T-cell (primary cell): ENCODE data around the gene ANAPC4. TPM values are rescaled to one million over a fixed set of nuclear protein-coding genes. Genes with fewer than 3 reads are reported as not detected.

Experiments used
- ATAC-seq, 4 experiments: fragments of 200-7000 bp in 3 of 4; fragments of 150-1000 bp in 1 of 4; cut with Tn5 transposase; replicated peaks in 1 of 4; 1 replicate in 3 of 4; 2 replicates in 1 of 4; pipeline ENCODE4 v1.10.0; 2021; ENCODE audit warnings: moderate library complexity in 3 of 4, mild to moderate bottlenecking in 2 of 4, moderate number of reproducible peaks in 1 of 4
- CTCF ChIA-PET, 2 donors: fragments of 300-600 bp; sonication (Branson Sonifier 250); formaldehyde crosslinking; loops; one replicate each; lab custom pipeline; 2022; ENCODE audit warnings: antibody characterized with exemption in 2 of 2; lab: Charles Lee
- POLR2A ChIA-PET, 2 donors: fragments of 300-600 bp; sonication (Branson Sonifier 250); formaldehyde crosslinking; loops; one replicate each; lab custom pipeline; 2022; ENCODE audit warnings: antibody characterized with exemption in 2 of 2; lab: Charles Lee
- DNase-seq, 35 experiments: peaks; one replicate each; pipeline versions ENCODE4 v3.0.0 to v3.0.0-alpha.2; 2013 to 2023
- H3K27ac ChIP-seq: one replicate; pipeline ENCODE4 v1.5.1; 2013; ENCODE audit warnings: low read length
- H3K27me3 ChIP-seq, 2 experiments: replicated peaks in 1 of 2; 1 replicate in 1 of 2; 2 replicates in 1 of 2; pipeline versions ENCODE4 v1.6.1 to v1.7.0; 2013; ENCODE audit warnings: low read length in 1 of 2, mixed read lengths in 1 of 2; ENCODE audit not compliant: control insufficient read depth in 2 of 2, insufficient read depth in 2 of 2; ENCODE audit errors: extremely low read depth in 1 of 2
- H3K36me3 ChIP-seq, 2 donors: 1 replicate in 1 of 2; 2 replicates in 1 of 2; pipeline versions ENCODE4 v1.6.1 to v1.7.0; 2013; ENCODE audit warnings: low read length in 1 of 2; ENCODE audit not compliant: control insufficient read depth in 2 of 2, insufficient read depth in 1 of 2; ENCODE audit errors: extremely low read depth in 1 of 2
- H3K4me1 ChIP-seq, 2 experiments: 1 replicate in 1 of 2; 2 replicates in 1 of 2; pipeline versions ENCODE4 v1.6.1 to v1.7.0; 2013; ENCODE audit warnings: low read length in 2 of 2, mixed read lengths in 1 of 2; ENCODE audit not compliant: insufficient read depth in 2 of 2, control insufficient read depth in 1 of 2; ENCODE audit errors: extremely low read depth in 1 of 2
- H3K4me3 ChIP-seq, 2 donors: 1 replicate in 1 of 2; 2 replicates in 1 of 2; pipeline versions ENCODE4 v1.5.1 to v1.7.0; 2013; ENCODE audit warnings: mild to moderate bottlenecking in 2 of 2, low read length in 1 of 2, moderate library complexity in 1 of 2; ENCODE audit not compliant: control insufficient read depth in 1 of 2; ENCODE audit errors: extremely low read depth in 1 of 2
- H3K9me3 ChIP-seq: 2 replicates; pipeline ENCODE4 v1.7.0; 2013
- H3K27ac Mint-ChIP-seq, 2 donors: one replicate each; pipeline ENCODE4 v1.8.0; 2020 to 2021; ENCODE audit warnings: mild to moderate bottlenecking in 2 of 2, mixed read lengths in 2 of 2
- H3K27me3 Mint-ChIP-seq, 2 donors: one replicate each; pipeline ENCODE4 v1.8.0; 2021 to 2022; ENCODE audit warnings: mixed read lengths in 2 of 2
- H3K36me3 Mint-ChIP-seq: one replicate; pipeline ENCODE4 v1.8.0; 2021; ENCODE audit warnings: mixed read lengths
- H3K4me1 Mint-ChIP-seq, 3 donors: one replicate each; pipeline ENCODE4 v1.8.0; 2020 to 2022; ENCODE audit warnings: mixed read lengths in 3 of 3, mild to moderate bottlenecking in 1 of 3
- H3K4me3 Mint-ChIP-seq, 3 donors: one replicate each; pipeline ENCODE4 v1.8.0; 2020 to 2022; ENCODE audit warnings: mild to moderate bottlenecking in 3 of 3, mixed read lengths in 3 of 3, moderate library complexity in 3 of 3
- H3K9me3 Mint-ChIP-seq, 3 donors: one replicate each; pipeline ENCODE4 v1.8.0; 2020 to 2022; ENCODE audit warnings: mixed read lengths in 3 of 3
- WGBS: methylation state at CpG from one replicate; pipeline ENCODE4 v1.1.5; 2013; ENCODE audit warnings: missing lambda C conversion rate; ENCODE audit not compliant: insufficient coverage; 5-methylcytosine and 5-hydroxymethylcytosine counted together
- total RNA-seq, 35 experiments: library from RNA in 6 of 35; stranded (reverse) in 6 of 35; fragments of 120-200 nt in 1 of 35; gene quantifications; one replicate each; pipeline versions ENCODE4 v1.2.1 to v1.2.4 and lab custom pipeline; 2013 to 2026

The ANAPC4 gene
- total RNA-seq, 5 donors from 2014 or later (not counting 1 experiment from before 2014, with no cell fraction given), result 40.4 to 56.6 (median 50.5) TPM

DNA sequence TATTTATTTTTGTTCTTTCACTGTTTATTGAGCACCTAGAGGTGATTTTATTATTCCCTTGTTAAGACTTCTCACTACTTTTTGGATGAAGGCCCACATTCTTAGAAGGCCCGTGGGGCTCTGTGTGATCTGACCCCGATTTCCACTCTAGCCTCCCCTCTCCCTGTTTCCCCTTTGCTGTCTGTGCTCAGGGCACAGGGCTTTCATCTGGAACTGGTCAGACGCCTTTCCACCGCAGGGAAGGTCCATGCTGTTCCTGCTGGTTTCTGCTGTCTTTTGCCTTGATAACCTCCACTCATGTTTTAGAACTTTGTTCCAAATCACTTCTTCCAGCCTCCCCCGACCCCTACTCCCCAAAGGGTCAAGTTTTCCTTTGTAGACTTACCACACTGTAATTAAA is 31.3 kb upstream of the ANAPC4 start:
- Mint-ChIP-seq H3K9me3 (no peaks in the 10 kb centered on the region), H3K27ac (no peak overlapping the region), H3K4me1 (no peaks in the 10 kb centered on the region), H3K4me3 (no peak overlapping the region), H3K36me3 (peaks cover 31% of the 10 kb centered on the region), H3K27me3 (no peaks in the 10 kb centered on the region)
- Histone ChIP-seq H3K27me3 (no peaks in the 10 kb centered on the region), H3K9me3 (no peaks in the 10 kb centered on the region), H3K4me1 (no peaks in the 10 kb centered on the region), H3K36me3 (peaks cover 0 to 11% of the 10 kb centered on the region in 2 donors), H3K27ac (no peak overlapping the region), H3K4me3 (no peak overlapping the region)
- 100% methylated on average over 4 of the region's 5 CpGs for WGBS
- ATAC-seq (no peak), DNase-seq (no peak)
- POLR2A ChIA-PET, result no interaction called here
- CTCF ChIA-PET, result interaction anchor here (0.7 to 2.1 kb wide), 2 partner anchors 21 to 75 kb away, joined by 3 to 7 read pairs; no protein-coding TSS in a partner anchor

- Mint-ChIP-seq H3K9me3 (no peaks in the 10 kb centered on the region), H3K27me3 (no peaks in the 10 kb centered on the region), H3K4me1 (no peaks in the 10 kb centered on the region), H3K36me3 (peaks cover 24% of the 10 kb centered on the region), H3K4me3 (no peak overlapping the region), H3K27ac (no peak overlapping the region)
- no peaks in the 10 kb centered on the region for H3K27me3 ChIP-seq
- ATAC-seq, result no peak
- DNase-seq, result no peak
- H3K27ac ChIP-seq, result no peak overlapping the region
- no peak overlapping the region for H3K4me3 ChIP-seq
- POLR2A ChIA-PET, result no interaction called here
- H3K36me3 ChIP-seq, result peaks cover 0 to 11% of the 10 kb centered on the region in 2 donors
- H3K9me3 ChIP-seq, result no peaks in the 10 kb centered on the region
- CTCF ChIA-PET, result interaction anchor here in 1 of 2 donors (1.5 kb wide), 1 partner anchor 18 kb away, joined by 4 read pairs; no protein-coding TSS in a partner anchor
- 100% methylated on average over 1 of the region's 3 CpGs for WGBS
- no peaks in the 10 kb centered on the region for H3K4me1 ChIP-seq
Observed at GRCh38 chr4:25346913-25347312, 30.1 kb upstream of the ANAPC4 start.

DNA sequence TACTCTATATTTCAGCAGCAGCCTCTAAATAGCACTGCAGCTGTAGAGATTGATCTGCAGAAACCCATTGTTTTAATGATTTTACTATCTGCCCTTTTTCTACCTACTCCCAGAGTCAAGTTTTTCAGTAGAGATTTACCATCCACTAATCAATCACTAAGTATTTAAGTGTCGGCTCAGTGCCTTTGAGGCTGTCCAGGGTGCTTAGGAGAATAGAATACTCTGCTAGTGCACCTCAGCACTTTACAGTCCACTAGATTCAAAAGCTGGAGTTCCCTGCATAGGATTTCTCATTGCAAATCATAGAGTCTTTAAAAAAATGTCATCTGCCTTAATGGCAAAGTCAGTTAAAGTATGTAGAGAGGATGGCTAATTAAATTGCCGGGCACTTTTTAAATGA is 29.6 kb upstream of the ANAPC4 start:
- WGBS, result no CpG with 5 or more reads among the region's 2 CpGs
- no peak overlapping the region for H3K4me3 Mint-ChIP-seq
- no peaks in the 10 kb centered on the region for H3K27me3 Mint-ChIP-seq
- no peaks in the 10 kb centered on the region for H3K4me1 Mint-ChIP-seq
- no peaks in the 10 kb centered on the region for H3K9me3 Mint-ChIP-seq
- CTCF ChIA-PET, result interaction anchor here in 1 of 2 donors (1.5 kb wide), 1 partner anchor 17 kb away, joined by 4 read pairs; no protein-coding TSS in a partner anchor
- ATAC-seq (no peak), DNase-seq (no peak)
- H3K36me3 ChIP-seq, result peaks cover 0 to 10% of the 10 kb centered on the region in 2 donors
- POLR2A ChIA-PET, result no interaction called here
- no peaks in the 10 kb centered on the region for H3K27me3 ChIP-seq
- no peaks in the 10 kb centered on the region for H3K9me3 ChIP-seq
- no peak overlapping the region for H3K27ac ChIP-seq
- H3K36me3 Mint-ChIP-seq, result peaks cover 25% of the 10 kb centered on the region
- no peak overlapping the region for H3K4me3 ChIP-seq
- H3K4me1 ChIP-seq, result no peaks in the 10 kb centered on the region
- H3K27ac Mint-ChIP-seq, result no peak overlapping the region

DNA sequence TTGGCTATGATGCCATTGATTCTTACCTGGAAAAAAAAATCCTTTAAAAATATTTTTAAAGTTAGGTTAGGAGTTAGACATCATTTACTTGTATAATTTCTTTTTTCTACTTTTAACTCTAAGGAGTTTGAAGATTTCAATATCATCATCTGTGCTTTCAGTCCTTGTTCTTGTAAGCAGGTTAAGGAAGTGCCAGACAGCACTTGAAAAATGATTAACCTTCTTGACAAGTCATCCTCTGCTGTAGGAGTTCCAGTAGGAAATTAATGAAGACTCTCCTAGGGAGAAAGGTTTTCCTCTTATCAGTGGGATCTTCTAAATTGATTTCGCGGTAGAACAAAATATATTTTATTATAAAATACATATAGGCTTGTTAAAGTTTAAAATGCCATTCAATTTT is 29.1 kb upstream of the ANAPC4 start:
- Histone ChIP-seq H3K4me3 (no peak overlapping the region), H3K36me3 (peaks cover 0 to 10% of the 10 kb centered on the region in 2 donors), H3K27me3 (no peaks in the 10 kb centered on the region), H3K27ac (no peak overlapping the region), H3K9me3 (no peaks in the 10 kb centered on the region), H3K4me1 (no peaks in the 10 kb centered on the region)
- Mint-ChIP-seq H3K9me3 (no peaks in the 10 kb centered on the region), H3K4me1 (no peaks in the 10 kb centered on the region), H3K36me3 (peaks cover 25% of the 10 kb centered on the region), H3K27me3 (no peaks in the 10 kb centered on the region), H3K4me3 (no peak overlapping the region), H3K27ac (no peak overlapping the region)
- ChIA-PET CTCF (interaction anchor here in 1 of 2 donors (1.5 kb wide), 1 partner anchor 17 kb away, joined by 4 read pairs; no protein-coding TSS in a partner anchor), POLR2A (no interaction called here)
- no peak for DNase-seq
- no peak for ATAC-seq
- no CpG with 5 or more reads among the region's 2 CpGs for WGBS

DNA sequence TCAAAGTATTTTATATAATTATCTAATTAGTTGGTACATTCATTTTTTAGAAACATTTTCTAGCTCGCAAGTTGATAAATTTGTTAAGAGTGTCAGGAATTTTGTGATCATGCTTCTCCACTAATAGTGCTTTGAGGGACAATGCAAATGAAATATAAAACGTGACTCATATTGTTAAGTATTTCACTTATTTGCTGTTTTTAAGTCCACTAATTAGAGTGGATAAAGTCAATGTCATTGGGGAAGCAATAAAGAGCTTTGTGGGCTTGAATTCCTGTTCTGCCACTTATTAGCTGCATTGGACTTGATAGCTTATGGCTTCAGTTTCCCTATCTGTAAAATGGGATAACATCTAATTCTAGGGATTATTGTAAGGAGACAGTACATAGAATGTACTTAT is 26.5 kb upstream of the ANAPC4 start:
- Histone ChIP-seq H3K4me1 (no peaks in the 10 kb centered on the region), H3K27me3 (no peaks in the 10 kb centered on the region), H3K4me3 (no peak overlapping the region), H3K36me3 (peaks cover 0 to 10% of the 10 kb centered on the region in 2 donors), H3K9me3 (no peaks in the 10 kb centered on the region), H3K27ac (no peak overlapping the region)
- Mint-ChIP-seq H3K4me3 (no peak overlapping the region), H3K27me3 (no peaks in the 10 kb centered on the region), H3K27ac (no peak overlapping the region), H3K36me3 (peaks cover 25% of the 10 kb centered on the region), H3K9me3 (no peaks in the 10 kb centered on the region), H3K4me1 (no peaks in the 10 kb centered on the region)
- POLR2A ChIA-PET, result no interaction called here
- ATAC-seq (no peak), DNase-seq (no peak)
- WGBS, result no CpG with 5 or more reads among the region's 2 CpGs
- CTCF ChIA-PET, result interaction anchor here (0.6 to 1.3 kb wide), 3 partner anchors 17 to 46 kb away, joined by 3 to 8 read pairs (median 7); no protein-coding TSS in a partner anchor

- CTCF ChIA-PET, result interaction anchor here (0.5 to 1.3 kb wide), 3 partner anchors 15 to 200 kb away, joined by 3 to 7 read pairs (median 3); no protein-coding TSS in a partner anchor
- H3K27me3 ChIP-seq, result no peaks in the 10 kb centered on the region
- H3K9me3 Mint-ChIP-seq, result no peaks in the 10 kb centered on the region
Observed at GRCh38 chr4:25351777-25352416, 25.2 kb upstream of the ANAPC4 start.

More at GRCh38 chr4:25351777-25352416, 25.2 kb upstream of the ANAPC4 start:
- H3K36me3 Mint-ChIP-seq, result peaks cover 27% of the 10 kb centered on the region
- H3K27ac ChIP-seq, result no peak overlapping the region
- H3K4me1 Mint-ChIP-seq, result no peaks in the 10 kb centered on the region
- H3K27ac Mint-ChIP-seq, result no peak overlapping the region
- no peaks in the 10 kb centered on the region for H3K4me1 ChIP-seq
- POLR2A ChIA-PET, result no interaction called here
- no peak overlapping the region for H3K4me3 ChIP-seq
- WGBS, result no CpG with 5 or more reads among the region's 4 CpGs
- H3K4me3 Mint-ChIP-seq, result no peak overlapping the region
- no peaks in the 10 kb centered on the region for H3K9me3 ChIP-seq
- H3K27me3 Mint-ChIP-seq, result no peaks in the 10 kb centered on the region
- H3K36me3 ChIP-seq, result peaks cover 0 to 10% of the 10 kb centered on the region in 2 donors
- DNase-seq (no peak), ATAC-seq (no peak)
